Hepatocyte (in vitro differentiated cells): Measurements from ENCODE around the gene PI4KA. TPM values are rescaled to one million over a fixed set of nuclear protein-coding genes. Genes with fewer than 3 reads are reported as not detected.
A peak's percentile ranks its signal among the peaks of the same experiment; 100 is the strongest.

Experiments
- DNase-seq: peaks from one replicate; pipeline ENCODE4 v3.0.0-alpha.2; 2016; ENCODE audit warnings: low spot score
- H2AFZ ChIP-seq: fragments of 200-600 bp; sonication (generic); 2 replicates; pipeline ENCODE4 v1.6.0; 2016; ENCODE audit warnings: antibody characterized with exemption, mild to moderate bottlenecking
- H3K27ac ChIP-seq: fragments of 200-600 bp; sonication (generic); 2 replicates; pipeline ENCODE4 v1.5.1; 2016; ENCODE audit warnings: mild to moderate bottlenecking
- H3K27me3 ChIP-seq: fragments of 200-600 bp; sonication (generic); 2 replicates; pipeline ENCODE4 v1.6.1; 2016
- H3K36me3 ChIP-seq: fragments of 200-600 bp; sonication (generic); replicated peaks from 2 replicates; pipeline ENCODE4 v1.5.1; 2016; ENCODE audit warnings: low read depth; ENCODE audit not compliant: insufficient read depth
- H3K4me1 ChIP-seq: fragments of 200-600 bp; sonication (generic); 2 replicates; pipeline ENCODE4 v1.5.1; 2016; ENCODE audit warnings: mild to moderate bottlenecking, moderate library complexity; ENCODE audit not compliant: insufficient read depth
- H3K4me2 ChIP-seq: fragments of 200-600 bp; sonication (generic); 2 replicates; pipeline ENCODE4 v1.6.0; 2016
- H3K4me3 ChIP-seq: fragments of 200-600 bp; sonication (generic); 2 replicates; pipeline ENCODE4 v1.5.1; 2016; ENCODE audit warnings: mild to moderate bottlenecking
- H3K79me2 ChIP-seq: fragments of 200-600 bp; sonication (generic); 2 replicates; pipeline ENCODE4 v1.6.0; 2017; ENCODE audit warnings: mild to moderate bottlenecking
- H3K9me2 ChIP-seq: fragments of 200-600 bp; sonication (generic); replicated peaks from 2 replicates; pipeline ENCODE4 v1.6.0; 2017; ENCODE audit warnings: mild to moderate bottlenecking; ENCODE audit not compliant: insufficient read depth
- H3K9me3 ChIP-seq: fragments of 200-600 bp; sonication (generic); 2 replicates; pipeline ENCODE4 v1.5.1; 2016; ENCODE audit warnings: low read depth, mild to moderate bottlenecking
- H4K20me1 ChIP-seq: fragments of 200-600 bp; sonication (generic); 2 replicates; pipeline ENCODE4 v1.6.0; 2016; ENCODE audit warnings: mild to moderate bottlenecking; ENCODE audit not compliant: insufficient read depth, poor library complexity, severe bottlenecking
- EZH2 ChIP-seq: fragments of 200-600 bp; sonication (generic); IDR thresholded peaks from 2 replicates; pipeline ENCODE4 v1.6.1; 2016; ENCODE audit warnings: antibody characterized with exemption, mild to moderate bottlenecking, borderline replicate concordance
- EZH2phosphoT487 ChIP-seq: fragments of 200-600 bp; sonication (generic); IDR thresholded peaks from one replicate; pipeline ENCODE4 v1.6.1; 2018; ENCODE audit warnings: antibody characterized with exemption, mild to moderate bottlenecking, low read depth, moderate library complexity; ENCODE audit not compliant: unreplicated experiment, severe bottlenecking
- WGBS: methylation state at CpG from one replicate; pipeline ENCODE4 v1.1.6; 2016; ENCODE audit warnings: low lambda C conversion rate; ENCODE audit errors: missing lambda C conversion rate; 5-methylcytosine and 5-hydroxymethylcytosine counted together
- polyA plus RNA-seq: library from polyadenylated mRNA; unstranded; fragments of >200 nt; fragmentation: Nextera tagmentation; extraction: Ambion mirVana; gene quantifications from 2 replicates; pipeline ENCODE4 v1.2.1, GENCODE V29; 2016
- total RNA-seq: library from RNA; depleted of rRNA; stranded (reverse); fragments of >200 nt; gene quantifications from 2 replicates; pipeline ENCODE4 v1.2.3, GENCODE V29; 2014
- TF ChIP-seq, protein P1 (sequence below): fragments of 200-600 bp; sonication (generic); IDR thresholded peaks from 2 replicates; pipeline ENCODE4 v1.5.1; 2016; ENCODE audit warnings: antibody characterized with exemption, mild to moderate bottlenecking; ENCODE audit not compliant: poor library complexity

Gene PI4KA
- total and polyA plus RNA-seq, 2 experiments from 2014 or later: 59.1 to 75.7 TPM

DNA sequence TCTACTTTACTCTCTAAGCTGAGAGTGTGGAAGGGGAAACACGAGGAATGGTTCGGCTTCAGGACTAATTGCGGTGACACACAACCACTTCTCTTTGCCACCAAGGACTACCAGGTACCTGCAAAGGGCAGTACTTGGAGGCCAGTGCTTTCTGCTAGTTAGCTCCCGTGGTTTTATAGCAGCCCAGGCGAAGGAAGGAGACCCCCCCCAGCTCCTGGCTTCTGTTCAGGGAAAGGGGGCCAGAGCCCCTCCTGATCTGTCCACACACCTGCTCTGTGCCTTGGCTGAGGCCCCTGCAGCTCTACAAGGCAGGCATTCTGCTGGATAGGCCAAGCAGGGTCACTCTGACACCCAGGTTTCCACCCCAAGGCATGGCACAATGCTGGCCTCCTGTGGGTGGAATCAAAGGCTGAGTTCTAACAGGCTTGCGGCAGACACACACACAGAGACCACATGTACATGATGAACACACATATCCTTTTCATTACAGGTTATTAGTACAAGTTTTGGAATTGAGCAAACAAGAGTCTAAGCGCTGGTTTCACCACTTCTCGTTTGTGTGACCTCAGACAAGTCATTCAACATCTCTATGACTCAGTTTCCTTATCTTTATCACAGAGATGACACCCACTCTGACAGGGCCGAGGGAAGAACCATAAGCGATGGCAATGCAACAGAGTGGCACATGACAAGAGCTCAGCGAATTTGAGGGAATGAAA is 77.2 kb downstream of the PI4KA start:
- TF ChIP-seq, protein P1, sequence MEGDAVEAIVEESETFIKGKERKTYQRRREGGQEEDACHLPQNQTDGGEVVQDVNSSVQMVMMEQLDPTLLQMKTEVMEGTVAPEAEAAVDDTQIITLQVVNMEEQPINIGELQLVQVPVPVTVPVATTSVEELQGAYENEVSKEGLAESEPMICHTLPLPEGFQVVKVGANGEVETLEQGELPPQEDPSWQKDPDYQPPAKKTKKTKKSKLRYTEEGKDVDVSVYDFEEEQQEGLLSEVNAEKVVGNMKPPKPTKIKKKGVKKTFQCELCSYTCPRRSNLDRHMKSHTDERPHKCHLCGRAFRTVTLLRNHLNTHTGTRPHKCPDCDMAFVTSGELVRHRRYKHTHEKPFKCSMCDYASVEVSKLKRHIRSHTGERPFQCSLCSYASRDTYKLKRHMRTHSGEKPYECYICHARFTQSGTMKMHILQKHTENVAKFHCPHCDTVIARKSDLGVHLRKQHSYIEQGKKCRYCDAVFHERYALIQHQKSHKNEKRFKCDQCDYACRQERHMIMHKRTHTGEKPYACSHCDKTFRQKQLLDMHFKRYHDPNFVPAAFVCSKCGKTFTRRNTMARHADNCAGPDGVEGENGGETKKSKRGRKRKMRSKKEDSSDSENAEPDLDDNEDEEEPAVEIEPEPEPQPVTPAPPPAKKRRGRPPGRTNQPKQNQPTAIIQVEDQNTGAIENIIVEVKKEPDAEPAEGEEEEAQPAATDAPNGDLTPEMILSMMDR: no peak
- TF ChIP-seq EZH2: no peak
- TF ChIP-seq EZH2phosphoT487: no peak
- H3K27ac ChIP-seq: no peak overlapping the region
- no peaks in the 10 kb centered on the region for H3K27me3 ChIP-seq
- no peaks in the 10 kb centered on the region for H3K9me3 ChIP-seq
- no peak for DNase-seq
- H4K20me1 ChIP-seq: no peaks in the 10 kb centered on the region
- H3K4me3 ChIP-seq: no peak overlapping the region
- H3K4me1 ChIP-seq: peaks cover 23% of the 10 kb centered on the region
- WGBS: 88% methylated on average over 11 of the region's 11 CpGs
- H2AFZ ChIP-seq: no peak overlapping the region
- H3K36me3 ChIP-seq: no peaks in the 10 kb centered on the region
- no peaks in the 10 kb centered on the region for H3K9me2 ChIP-seq
- H3K4me2 ChIP-seq: no peak overlapping the region
- H3K79me2 ChIP-seq: no peaks in the 10 kb centered on the region

DNA sequence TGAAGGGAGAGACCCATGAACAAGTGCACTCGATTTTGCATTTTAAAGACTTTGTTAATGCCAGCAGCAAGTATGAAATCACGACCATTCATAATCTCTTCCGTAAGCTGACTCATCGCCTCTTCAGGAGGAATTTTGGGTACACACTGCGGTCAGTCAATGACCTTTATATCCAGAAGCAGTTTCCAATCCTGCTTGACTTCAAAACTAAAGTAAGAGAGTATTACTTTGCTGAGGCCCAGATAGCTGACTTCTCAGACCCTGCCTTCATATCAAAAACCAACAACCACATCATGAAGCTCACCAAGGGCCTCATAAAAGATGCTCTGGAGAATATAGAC is 78.8 kb downstream of the PI4KA start:
- Histone ChIP-seq H3K36me3 (no peaks in the 10 kb centered on the region), H3K9me3 (no peaks in the 10 kb centered on the region), H3K79me2 (no peaks in the 10 kb centered on the region), H3K4me2 (no peak overlapping the region), H3K27me3 (no peaks in the 10 kb centered on the region), H3K4me1 (peaks cover 24% of the 10 kb centered on the region), H3K9me2 (no peaks in the 10 kb centered on the region), H4K20me1 (no peaks in the 10 kb centered on the region), H3K4me3 (no peak overlapping the region), H2AFZ (no peak overlapping the region), H3K27ac (no peak overlapping the region)
- WGBS: 92% methylated on average over 5 of the region's 5 CpGs
- no peak for TF ChIP-seq EZH2
- no peak for DNase-seq

DNA sequence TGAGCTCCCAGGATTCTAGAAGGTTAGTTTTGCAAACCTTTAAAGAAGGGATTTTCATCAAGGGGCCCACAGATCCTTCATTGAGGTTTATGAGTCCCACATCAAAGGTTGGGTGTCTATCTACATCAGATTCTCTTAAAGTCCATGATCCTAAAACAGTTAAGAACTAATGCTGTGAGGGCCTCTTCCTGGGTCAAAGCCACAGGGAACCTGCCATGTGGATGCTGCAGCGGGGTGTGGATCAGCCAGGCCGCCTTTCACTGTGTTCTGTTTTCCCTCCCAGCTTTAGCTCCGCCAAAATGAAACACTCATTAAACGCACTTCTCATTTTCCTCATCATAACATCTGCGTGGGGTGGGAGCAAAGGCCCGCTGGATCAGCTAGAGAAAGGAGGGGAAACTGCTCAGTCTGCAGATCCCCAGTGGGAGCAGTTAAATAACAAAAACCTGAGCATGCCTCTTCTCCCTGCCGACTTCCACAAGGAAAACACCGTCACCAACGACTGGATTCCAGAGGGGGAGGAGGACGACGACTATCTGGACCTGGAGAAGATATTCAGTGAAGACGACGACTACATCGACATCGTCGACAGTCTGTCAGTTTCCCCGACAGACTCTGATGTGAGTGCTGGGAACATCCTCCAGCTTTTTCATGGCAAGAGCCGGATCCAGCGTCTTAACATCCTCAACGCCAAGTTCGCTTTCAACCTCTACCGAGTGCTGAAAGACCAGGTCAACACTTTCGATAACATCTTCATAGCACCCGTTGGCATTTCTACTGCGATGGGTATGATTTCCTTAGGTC is 79.4 kb downstream of the PI4KA start:
- no peak overlapping the region for H3K4me3 ChIP-seq
- no peaks in the 10 kb centered on the region for H3K9me2 ChIP-seq
- no peaks in the 10 kb centered on the region for H3K79me2 ChIP-seq
- no peak overlapping the region for H3K4me2 ChIP-seq
- no peaks in the 10 kb centered on the region for H4K20me1 ChIP-seq
- DNase-seq: no peak
- H2AFZ ChIP-seq: no peak overlapping the region
- TF ChIP-seq EZH2: no peak
- no peak for TF ChIP-seq EZH2phosphoT487
- TF ChIP-seq, protein P1: no peak
- H3K9me3 ChIP-seq: no peaks in the 10 kb centered on the region
- 80% methylated on average over 25 of the region's 25 CpGs for WGBS
- peak overlapping the region; percentile 77 for H3K27ac ChIP-seq
- no peaks in the 10 kb centered on the region for H3K36me3 ChIP-seq
- H3K4me1 ChIP-seq: peaks cover 30% of the 10 kb centered on the region
- H3K27me3 ChIP-seq: no peaks in the 10 kb centered on the region
